ENCODE data around the gene SHISA9.

DNA sequence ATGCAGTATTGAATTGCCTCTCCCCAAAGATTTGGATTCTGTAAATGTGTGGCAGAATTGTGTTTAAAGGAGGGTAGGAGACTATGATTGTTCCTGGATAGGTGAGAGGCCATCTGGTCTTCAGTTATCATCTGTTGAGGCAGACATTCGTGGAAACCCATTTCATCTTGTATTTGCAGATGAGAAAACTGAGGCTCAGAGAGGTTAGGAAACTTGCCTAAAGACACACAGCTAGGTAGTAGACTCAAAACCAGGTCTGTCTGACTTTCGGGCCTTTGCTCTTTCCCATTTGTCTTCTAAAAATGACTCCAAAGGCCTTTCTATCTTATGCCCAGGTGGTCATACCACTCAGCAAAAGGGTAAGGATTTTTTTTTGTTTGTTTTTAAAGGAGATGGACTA is 210.3 kb downstream of the SHISA9 start:
- TF ChIP-seq ZNF274 (IDR thresholded peaks at IDR 0.05; ENCODE audit: low read depth, low read length) (no peak), SUZ12 (IDR thresholded peaks at IDR 0.05; ENCODE audit: extremely low read depth, insufficient read depth, insufficient read length) (no peak)
